ENCODE results near the gene EPHB1. TPM values are rescaled to one million over a fixed set of nuclear protein-coding genes. Genes with fewer than 3 reads are reported as not detected.

Gene EPHB1
- total RNA-seq, 1 experiment from 2014 or later: 7.0 TPM

GRCh38 chr3:134810850-134811249 lies 15.8 kb downstream of the EPHB1 start (continued):
- TF ChIP-seq AR (CRISPR knock-in tag; IDR thresholded peaks at IDR 0.05) (no peak), CBFB (CRISPR knock-in tag; IDR thresholded peaks at IDR 0.05; ENCODE audit: low read depth) (no peak), TCF7 (CRISPR knock-in tag; IDR thresholded peaks at IDR 0.05; ENCODE audit: low read depth) (no peak), ZNF423 (CRISPR knock-in tag; IDR thresholded peaks at IDR 0.05) (no peak), IRF1 (CRISPR knock-in tag; IDR thresholded peaks at IDR 0.05) (no peak), ATF1 (CRISPR knock-in tag; IDR thresholded peaks at IDR 0.05) (no peak), NFE2L1 (CRISPR knock-in tag; IDR thresholded peaks at IDR 0.05) (no peak), ZNF219 (CRISPR knock-in tag; IDR thresholded peaks at IDR 0.05; ENCODE audit: borderline replicate concordance) (no peak), ELF4 (CRISPR knock-in tag; IDR thresholded peaks at IDR 0.05; ENCODE audit: low read depth) (no peak)

GRCh38 chr3:134813618-134814017 lies 18.6 kb downstream of the EPHB1 start:
- Mint-ChIP-seq H3K4me1 (peaks cover 40% of the 10 kb centered on the region), H3K27me3 (ENCODE audit: low read depth) (no peaks in the 10 kb centered on the region), H3K27ac (no peak overlapping the region), H3K9me3 (no peaks in the 10 kb centered on the region), H3K4me3 (no peak overlapping the region), H3K36me3 (no peaks in the 10 kb centered on the region)
- TF ChIP-seq PREB (CRISPR knock-in tag; IDR thresholded peaks at IDR 0.05; ENCODE audit: borderline replicate concordance) (no peak), E2F4 (CRISPR knock-in tag; IDR thresholded peaks at IDR 0.05; ENCODE audit: borderline replicate concordance, low read depth) (no peak), E2F5 (CRISPR knock-in tag; IDR thresholded peaks at IDR 0.05) (no peak), TP53 (CRISPR knock-in tag; IDR thresholded peaks at IDR 0.05) (no peak)
- TF ChIP-seq, protein P1, sequence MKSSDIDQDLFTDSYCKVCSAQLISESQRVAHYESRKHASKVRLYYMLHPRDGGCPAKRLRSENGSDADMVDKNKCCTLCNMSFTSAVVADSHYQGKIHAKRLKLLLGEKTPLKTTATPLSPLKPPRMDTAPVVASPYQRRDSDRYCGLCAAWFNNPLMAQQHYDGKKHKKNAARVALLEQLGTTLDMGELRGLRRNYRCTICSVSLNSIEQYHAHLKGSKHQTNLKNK (CRISPR knock-in tag; IDR thresholded peaks at IDR 0.05): no peak
- no peak for DNase-seq (ENCODE audit: low spot score)
- CTCF ChIA-PET: interaction anchor here (1.1 to 3.1 kb wide), 2 partner anchors 19 to 25 kb away, joined by 3 to 11 read pairs; partner anchors contain the start of gene EPHB1
- POLR2A ChIA-PET: no interaction called here
- ATAC-seq: no peak

- Mint-ChIP-seq H3K4me3 (no peak overlapping the region), H3K9me3 (no peaks in the 10 kb centered on the region), H3K36me3 (no peaks in the 10 kb centered on the region), H3K4me1 (peaks cover 21% of the 10 kb centered on the region), H3K27ac (no peak overlapping the region), H3K27me3 (ENCODE audit: low read depth) (no peaks in the 10 kb centered on the region)
- POLR2A ChIA-PET: no interaction called here
- ATAC-seq (no peak), DNase-seq (ENCODE audit: low spot score) (no peak)
- CTCF ChIA-PET: interaction anchor here (0.7 to 3.1 kb wide), 3 partner anchors 21 to 73 kb away, joined by 3 to 11 read pairs (median 5); partner anchors contain the start of gene EPHB1
- TF ChIP-seq ZNF416 (CRISPR knock-in tag; IDR thresholded peaks at IDR 0.05): no peak
- TF ChIP-seq JUN (CRISPR knock-in tag; IDR thresholded peaks at IDR 0.05): no peak
- TF ChIP-seq, protein P2, sequence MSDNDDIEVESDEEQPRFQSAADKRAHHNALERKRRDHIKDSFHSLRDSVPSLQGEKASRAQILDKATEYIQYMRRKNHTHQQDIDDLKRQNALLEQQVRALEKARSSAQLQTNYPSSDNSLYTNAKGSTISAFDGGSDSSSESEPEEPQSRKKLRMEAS (CRISPR knock-in tag; IDR thresholded peaks at IDR 0.05): no peak
- TF ChIP-seq, protein P3, sequence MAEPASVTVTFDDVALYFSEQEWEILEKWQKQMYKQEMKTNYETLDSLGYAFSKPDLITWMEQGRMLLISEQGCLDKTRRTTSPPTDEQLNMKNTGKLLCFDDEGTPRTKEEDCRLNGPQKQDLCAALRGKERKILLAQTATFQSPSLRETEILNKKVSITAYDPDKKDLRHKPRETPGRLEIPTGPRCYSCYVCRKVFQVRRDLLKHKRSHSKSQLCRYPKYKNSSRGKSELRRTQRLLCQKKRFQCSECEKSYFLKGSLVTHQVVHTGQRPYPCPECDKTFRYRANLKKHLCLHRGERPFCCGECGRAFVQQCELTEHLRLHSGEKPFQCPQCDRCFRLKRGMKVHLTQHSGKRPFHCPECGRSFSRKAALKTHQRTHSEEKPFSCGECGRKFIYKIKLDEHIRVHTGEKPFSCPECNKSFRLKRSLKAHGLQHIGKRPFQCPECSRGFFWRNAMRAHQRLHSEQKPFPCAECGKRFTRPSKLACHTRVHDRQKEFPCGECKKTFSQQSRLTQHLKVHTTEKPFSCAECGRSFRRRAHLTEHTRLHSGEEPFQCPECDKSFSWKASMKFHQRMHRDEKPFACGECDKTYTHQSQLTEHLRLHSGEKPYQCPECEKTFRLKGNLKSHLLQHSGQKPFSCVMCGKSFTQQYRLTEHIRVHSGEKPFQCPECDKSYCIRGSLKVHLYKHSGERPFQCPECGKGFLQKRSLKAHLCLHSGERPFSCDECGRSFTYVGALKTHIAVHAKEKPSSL (CRISPR knock-in tag; conservative IDR thresholded peaks at IDR 0.05): no peak
- TF ChIP-seq ZNF138 (CRISPR knock-in tag; conservative IDR thresholded peaks at IDR 0.05): no peak
- no peak for TF ChIP-seq SMAD4 (CRISPR knock-in tag; IDR thresholded peaks at IDR 0.05)
- TF ChIP-seq ELF4 (CRISPR knock-in tag; IDR thresholded peaks at IDR 0.05; ENCODE audit: low read depth): no peak
- TF ChIP-seq GABPB1 (CRISPR knock-in tag; IDR thresholded peaks at IDR 0.05): no peak
- no peak for TF ChIP-seq ZNF317 (CRISPR knock-in tag; IDR thresholded peaks at IDR 0.05; ENCODE audit: borderline replicate concordance, low read depth)
- no peak for TF ChIP-seq MYBL2 (CRISPR knock-in tag; IDR thresholded peaks at IDR 0.05)
These were observed 20.5 kb downstream of the EPHB1 start for GRCh38 chr3:134815519-134815918.
